22Rv1 (cell line): ENCODE data around the gene USP17L17.
"Not testable (repeated sequence)": the region's sequence is repeated elsewhere in the genome, so short reads cannot be mapped to it uniquely, and the experiment has no call there.

Experiments
- CTCF ChIP-seq: fragments of 450-650 bp; IDR thresholded peaks from 2 replicates; pipeline ENCODE4 v1.5.1; 2017; ENCODE audit warnings: mild to moderate bottlenecking
- ZFX ChIP-seq: fragments of 450-650 bp; IDR thresholded peaks from 2 replicates; pipeline ENCODE4 v1.6.1; 2017; ENCODE audit warnings: antibody characterized with exemption, borderline replicate concordance

DNA sequence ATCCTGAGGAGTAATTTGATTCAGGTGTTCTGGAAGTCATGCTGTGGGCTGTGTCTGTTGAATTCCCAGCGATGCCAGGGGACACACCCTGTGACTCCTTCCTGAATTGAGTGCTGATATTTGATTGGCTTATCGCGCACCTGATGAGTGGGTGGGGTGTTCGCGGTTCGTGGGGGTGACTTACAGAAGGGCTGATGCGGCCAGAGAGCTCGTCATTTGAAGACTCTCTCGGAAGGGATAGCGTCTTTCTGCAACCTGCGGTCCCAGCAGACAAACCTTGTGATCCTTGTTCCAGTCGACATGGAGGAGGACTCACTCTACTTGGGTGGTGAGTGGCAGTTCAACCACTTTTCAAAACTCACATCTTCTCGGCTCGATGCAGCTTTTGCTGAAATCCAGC is 19.1 kb upstream of the USP17L17 start, which contains the start of gene USP17L13:
- not testable (repeated sequence) for TF ChIP-seq CTCF, ZFX
